Stimulated activated CD8-positive, alpha-beta memory T cell treated with anti-CD3 and anti-CD28 coated beads, Interleukin-12 subunit alpha, Interleukin-12 subunit beta, amount 100 ng/mL, for 24 hours (primary cell): ENCODE results near the gene TECR.
"Not testable (repeated sequence)": the region's sequence is repeated elsewhere in the genome, so short reads cannot be mapped to it uniquely, and the experiment has no call there.

ENCODE experiments used
- DNase-seq: peaks from one replicate; pipeline ENCODE4 v3.0.0-alpha.2; 2020; ENCODE audit errors: extremely low read depth

TECR gene

DNA sequence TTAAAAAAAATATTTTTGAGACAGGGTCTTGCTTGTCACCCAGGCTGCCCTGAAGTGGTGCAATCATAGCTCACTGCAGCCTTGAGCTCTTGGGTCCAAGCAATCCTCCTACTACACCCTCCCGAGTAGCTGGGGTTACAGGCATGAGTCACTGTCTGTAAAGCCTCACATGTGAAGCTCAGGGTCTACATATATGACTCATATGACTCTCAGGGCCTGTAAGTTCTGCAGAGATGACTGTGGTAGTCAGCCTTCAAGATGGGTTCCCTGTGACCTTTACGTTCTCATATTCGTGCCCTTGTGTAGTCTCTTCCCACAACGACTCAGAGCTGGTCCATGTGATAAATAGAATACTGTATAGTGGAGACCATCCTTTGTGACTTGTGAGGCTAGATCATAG lies 60.0 kb downstream of the TECR start:
- not testable (repeated sequence) for DNase-seq

DNA sequence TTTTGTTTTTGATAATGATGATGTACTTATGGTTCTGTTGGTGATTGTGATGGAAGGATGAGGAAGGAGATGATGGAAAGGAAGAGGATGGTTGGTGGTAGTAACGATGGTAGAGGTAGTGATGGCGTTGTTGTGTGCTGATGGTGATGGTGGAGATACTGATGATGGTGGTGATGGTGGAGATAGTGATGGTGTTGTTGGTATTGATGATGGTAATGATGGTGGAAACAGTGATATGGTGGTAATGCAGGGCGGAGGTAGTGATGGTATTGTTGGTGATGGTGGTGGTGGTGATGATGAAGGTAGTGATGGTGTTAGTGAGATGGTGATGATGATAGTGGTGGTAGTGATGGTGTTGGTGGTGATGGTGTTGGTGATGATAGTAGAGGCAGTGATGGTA lies 66.2 kb downstream of the TECR start:
- no peak for DNase-seq

DNA sequence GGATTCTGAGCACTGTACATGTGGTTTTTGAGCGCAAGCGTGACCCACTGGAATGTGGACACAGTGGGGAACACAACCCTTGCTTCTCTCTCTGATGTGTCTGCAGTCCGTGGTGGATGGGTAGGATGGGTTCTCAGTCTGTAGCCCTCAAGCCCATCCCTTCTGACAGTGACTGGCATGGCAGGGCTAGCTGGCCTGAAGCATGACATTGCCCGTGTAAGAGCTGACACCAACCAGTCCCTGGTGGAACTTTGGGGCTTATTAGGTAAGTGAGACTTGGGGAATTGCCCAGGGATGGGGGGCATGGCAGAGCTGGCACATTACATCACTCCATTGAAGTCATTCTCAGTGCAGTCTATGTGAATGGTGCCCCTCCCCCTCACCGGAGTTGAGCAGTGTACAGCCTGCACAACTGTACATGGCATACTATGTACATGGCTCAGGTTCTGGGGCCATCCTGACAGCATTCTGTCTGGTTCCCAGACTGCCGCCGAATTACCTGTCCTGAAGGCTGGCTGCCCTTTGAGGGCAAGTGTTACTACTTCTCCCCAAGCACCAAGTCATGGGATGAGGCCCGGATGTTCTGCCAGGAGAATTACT lies 70.3 kb downstream of the TECR start:
- no peak for DNase-seq

DNA sequence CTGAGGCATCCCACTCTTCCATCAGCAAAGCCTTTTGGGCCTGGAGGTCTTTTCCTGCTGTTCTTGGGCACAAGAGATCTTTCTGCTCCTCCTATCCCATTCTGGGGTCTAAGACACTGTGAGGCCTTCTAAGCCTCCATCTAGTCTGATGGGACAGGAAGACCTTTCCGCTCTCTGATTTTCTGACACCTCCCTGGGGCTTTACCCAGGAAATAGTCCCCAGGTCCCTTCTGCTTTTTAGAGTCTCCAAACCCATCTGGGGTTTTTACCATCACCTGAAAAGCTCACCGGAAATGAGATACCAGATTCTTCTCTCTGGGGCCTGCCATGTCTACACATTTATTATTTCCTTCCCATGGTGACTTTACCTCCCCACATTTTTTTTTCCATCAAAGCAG lies 74.6 kb downstream of the TECR start:
- DNase-seq, result no peak

DNA sequence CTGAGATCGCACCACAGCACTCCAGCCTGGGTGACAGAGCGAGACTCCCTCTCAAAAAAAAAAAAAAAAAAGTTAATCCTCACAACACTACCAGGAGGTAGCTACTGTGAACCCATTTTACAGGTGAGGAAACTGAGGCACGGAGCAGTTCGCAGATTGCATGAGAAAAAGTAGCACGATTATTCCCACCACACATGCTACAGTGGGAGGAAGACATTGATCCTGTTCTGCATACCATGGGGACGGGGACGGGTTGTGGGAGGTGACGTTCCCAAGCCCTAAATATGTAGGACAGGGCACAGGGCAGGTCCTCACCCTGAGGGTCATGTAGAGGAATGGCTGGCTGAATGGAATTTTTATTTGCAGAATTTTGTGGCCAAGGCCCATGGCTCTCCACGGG lies 77.2 kb downstream of the TECR start:
- DNase-seq, result no peak

DNA sequence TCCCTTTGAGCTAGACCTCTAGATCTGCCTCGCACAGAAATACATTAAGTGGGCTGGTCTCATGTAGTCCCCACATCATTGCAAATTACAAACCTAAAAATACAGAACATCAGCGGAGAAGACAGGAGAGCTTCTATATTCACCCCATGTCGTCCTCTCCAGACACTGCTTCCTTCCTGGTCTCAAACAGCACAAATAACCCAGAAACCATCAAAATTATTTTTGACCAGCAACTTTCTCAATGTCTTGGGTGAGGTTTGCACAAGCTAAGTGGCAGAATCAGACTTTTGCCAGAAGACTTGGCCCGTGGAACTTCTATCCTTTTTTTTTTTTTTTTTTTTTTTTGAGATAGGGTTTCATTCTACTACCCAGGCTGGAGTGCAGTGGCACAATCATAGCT lies 81.7 kb downstream of the TECR start:
- no peak for DNase-seq

DNA sequence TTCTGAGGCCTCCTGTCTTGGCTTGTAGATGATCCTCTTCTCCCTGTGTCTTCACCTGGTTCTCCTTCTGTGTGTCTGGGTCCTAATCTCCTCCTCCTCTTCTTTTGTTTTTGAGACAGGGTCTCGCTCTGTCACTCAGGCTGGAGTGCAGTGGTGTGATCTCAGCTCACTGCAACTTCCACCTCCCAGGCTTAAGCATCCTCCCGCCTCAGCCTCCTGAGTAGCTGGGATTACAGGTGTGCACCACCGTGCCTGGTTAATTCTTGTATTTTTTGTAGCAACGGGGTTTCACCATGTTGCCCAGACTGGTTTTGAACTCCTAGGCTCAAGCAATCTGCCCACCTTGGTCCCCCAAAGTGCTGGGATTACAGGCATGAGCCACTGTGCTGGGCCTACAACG lies 82.8 kb downstream of the TECR start:
- not testable (repeated sequence) for DNase-seq

DNA sequence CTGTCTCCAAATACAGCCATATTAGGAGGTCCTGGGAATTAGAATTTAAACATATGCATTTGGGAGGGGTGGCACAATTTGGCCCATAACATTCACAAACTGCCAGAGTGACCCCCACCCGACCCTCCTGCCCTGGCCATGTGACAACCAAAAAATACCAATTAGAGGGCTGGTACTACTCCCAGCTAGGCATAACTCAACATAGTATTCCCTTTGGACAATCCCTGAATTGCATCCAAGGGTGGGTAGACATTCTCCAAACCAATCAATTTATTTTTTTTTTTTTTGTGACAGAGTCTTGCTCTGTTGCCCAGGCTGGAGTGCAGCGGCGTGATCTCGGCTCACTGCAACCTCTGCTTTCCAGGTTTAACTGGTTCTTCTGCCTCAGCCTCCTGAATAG lies 83.3 kb downstream of the TECR start:
- DNase-seq, result no peak

DNA sequence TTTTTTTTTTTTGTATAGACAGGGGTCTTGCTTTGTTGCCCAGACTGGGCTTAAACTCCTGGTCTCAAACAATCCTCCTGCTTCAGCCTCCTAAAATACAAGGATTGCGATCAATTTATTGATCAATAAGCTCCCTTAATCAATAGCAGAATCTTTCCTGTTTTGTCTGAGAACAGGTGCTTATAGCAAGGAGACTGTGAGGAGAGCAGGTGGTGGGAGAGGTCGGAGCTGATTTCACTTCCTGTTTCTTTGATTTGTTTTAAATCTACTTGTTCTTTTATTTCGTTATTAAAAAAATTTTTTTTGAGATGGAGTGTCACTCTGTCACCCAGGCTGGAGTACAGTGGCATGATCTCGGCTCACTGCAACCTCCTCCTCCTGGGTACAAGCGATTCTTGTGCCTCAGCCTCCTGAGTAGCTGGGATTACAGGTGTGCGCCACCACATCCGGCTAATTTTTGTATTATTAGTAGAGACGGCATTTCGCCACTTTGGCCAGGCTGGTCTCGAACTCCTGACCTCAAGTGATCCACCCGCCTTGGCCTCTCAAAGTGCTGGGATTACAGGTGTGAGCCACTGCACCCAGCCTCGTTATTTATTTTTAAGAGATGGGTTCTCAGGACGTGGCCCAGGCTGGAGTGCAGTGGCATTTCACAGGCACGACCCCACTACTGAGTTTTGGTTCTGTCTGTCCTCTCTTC lies 84.2 kb downstream of the TECR start:
- not testable (repeated sequence) for DNase-seq

DNA sequence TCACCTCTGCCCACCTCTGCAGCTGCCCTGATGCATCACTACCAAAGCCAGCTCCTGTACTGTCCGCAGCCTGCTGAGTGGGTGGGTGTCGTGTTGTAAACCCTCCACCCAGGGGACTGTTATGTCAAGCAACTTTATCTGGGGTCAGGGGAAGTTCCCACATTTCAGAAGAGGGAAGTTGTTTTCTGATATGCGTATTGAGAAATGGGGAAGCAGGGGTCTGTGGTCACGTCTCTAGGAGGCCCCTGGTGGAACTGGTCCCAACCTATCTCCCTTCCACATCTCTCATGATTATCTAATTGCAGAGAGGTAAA lies 84.7 kb downstream of the TECR start:
- DNase-seq, result no peak
